ENCODE results near the gene ARHGEF4. TPM values are rescaled to one million over a fixed set of nuclear protein-coding genes. Genes with fewer than 3 reads are reported as not detected.
A peak's percentile ranks its signal among the peaks of the same experiment; 100 is the strongest.

ARHGEF4 gene
- total RNA-seq, 1 experiment from 2014 or later: 12.6 TPM

- Histone ChIP-seq H3K4ac (ENCODE audit: low read depth, low read length) (no peak overlapping the region), H2AFZ (ENCODE audit: low read length) (no peak overlapping the region), H3K14ac (ENCODE audit: insufficient read depth, low read length) (no peak overlapping the region), H3K23me2 (ENCODE audit: insufficient read length, low read depth, low read length, poor library complexity, severe bottlenecking) (no peaks in the 10 kb centered on the region), H3K4me1 (ENCODE audit: insufficient read depth, low read length) (peaks cover 5% of the 10 kb centered on the region; the same call in 1 of the 2 replicates), H4K91ac (ENCODE audit: insufficient read length, low read depth, low read length) (no peak overlapping the region), H3K9ac (ENCODE audit: extremely low read depth, insufficient read length, low read length) (no peak overlapping the region), H2AK5ac (ENCODE audit: insufficient read length, low read length) (no peak overlapping the region), H2BK15ac (ENCODE audit: low read depth, low read length) (no peak overlapping the region), H3K4me2 (ENCODE audit: insufficient read depth, insufficient read length, low read length) (peak overlapping the region; percentile 15), H4K8ac (replicated peaks; ENCODE audit: insufficient read length, low read depth, low read length) (no peak overlapping the region), H3K79me2 (ENCODE audit: insufficient read depth, low read length) (no peaks in the 10 kb centered on the region), H3K27ac (ENCODE audit: insufficient read length, low read depth, low read length) (no peak overlapping the region), H3K18ac (ENCODE audit: insufficient read length, low read depth, low read length) (no peak overlapping the region), H3K23ac (ENCODE audit: insufficient read length, low read depth, low read length) (no peak overlapping the region), H3K9me3 (ENCODE audit: control insufficient read depth, low read depth, low read length) (peaks cover 6% of the 10 kb centered on the region), H3K79me1 (ENCODE audit: insufficient read depth, low read depth, low read length, poor library complexity, severe bottlenecking) (no peaks in the 10 kb centered on the region), H3T11ph (ENCODE audit: low read length) (no peak overlapping the region), H2BK120ac (ENCODE audit: low read depth, low read length, poor library complexity, severe bottlenecking) (no peak overlapping the region), H4K20me1 (ENCODE audit: control insufficient read depth, insufficient read depth, insufficient read length) (no peaks in the 10 kb centered on the region), H2BK20ac (ENCODE audit: low read depth, low read length, poor library complexity, severe bottlenecking) (no peak overlapping the region), H4K5ac (ENCODE audit: insufficient read length, low read depth, low read length) (no peak overlapping the region), H3K27me3 (ENCODE audit: insufficient read depth, low read length) (no peaks in the 10 kb centered on the region), H2BK5ac (ENCODE audit: insufficient read length, low read length) (no peak overlapping the region), H3K56ac (ENCODE audit: insufficient read length, low read depth, low read length) (no peak overlapping the region), H2BK12ac (ENCODE audit: insufficient read length, low read depth, low read length) (no peak overlapping the region)
- no peaks in the 10 kb centered on the region; the same call in 1 of the 2 replicates for H3K27me3 Mint-ChIP-seq (ENCODE audit: low read depth)
- TF ChIP-seq CTCF (conservative IDR thresholded peaks at IDR 0.05): no peak
- H3K9me3 Mint-ChIP-seq: peaks cover 14 to 26% of the 10 kb centered on the region in 2 experiments
- no peak overlapping the region for H3K4me3 Mint-ChIP-seq
- WGBS (ENCODE audit: extremely low coverage, insufficient read length, low lambda C conversion rate): no CpG with 5 or more reads among the region's 4 CpGs
- no peak overlapping the region; a peak in 1 of 7 replicates for H3K27ac Mint-ChIP-seq
- H3K36me3 Mint-ChIP-seq (ENCODE audit: insufficient read depth in 1 of 3, low read depth in 3 of 3): peaks cover 13 to 31% (median 20%) of the 10 kb centered on the region in 3 experiments
- H3K4me1 Mint-ChIP-seq: peaks cover 11% of the 10 kb centered on the region in 2 experiments
- peak; percentile 28 for DNase-seq
These were observed 91.7 kb downstream of the ARHGEF4 start for GRCh38 chr2:130928385-130928784.
